K562 (cell line): Measurements from ENCODE around the gene PRR7. TPM values are rescaled to one million over a fixed set of nuclear protein-coding genes. Genes with fewer than 3 reads are reported as not detected.

ENCODE experiments used
- ELK1 ChIP-seq: sonication (generic); formaldehyde crosslinking; IDR thresholded peaks from 2 replicates; pipeline ENCODE4 v1.8.1; 2022; ENCODE audit warnings: missing genetic modification reagents
- KAT2B ChIP-seq: IDR thresholded peaks from one replicate; pipeline ENCODE4 v1.6.1; 2012; ENCODE audit warnings: low read depth, mild to moderate bottlenecking, control low read depth, inconsistent platforms, low read length, moderate library complexity
- L3MBTL2 ChIP-seq: fragments of 450-650 bp; IDR thresholded peaks from 2 replicates; pipeline ENCODE4 v1.6.1; 2016; ENCODE audit warnings: mild to moderate bottlenecking, moderate library complexity
- RBBP5 ChIP-seq: fragments of 200-600 bp; sonication (generic); IDR thresholded peaks from 2 replicates; pipeline ENCODE4 v1.6.1; 2012; ENCODE audit warnings: borderline replicate concordance, mild to moderate bottlenecking, low read length, control low read depth, inconsistent platforms; ENCODE audit not compliant: insufficient read depth, poor library complexity, severe bottlenecking
- RBM22 ChIP-seq: fragments of 200-400 bp; formaldehyde crosslinking; IDR thresholded peaks from 2 replicates; pipeline ENCODE4 v1.6.1; 2018; ENCODE audit warnings: low read length, low read depth; ENCODE audit not compliant: poor library complexity, severe bottlenecking
- XRCC5 ChIP-seq: fragments of 200-400 bp; formaldehyde crosslinking; IDR thresholded peaks from 2 replicates; pipeline ENCODE4 v1.6.1; 2017; ENCODE audit warnings: low read depth, mild to moderate bottlenecking, low read length
- ZNF431 ChIP-seq: sonication (generic); formaldehyde crosslinking; IDR thresholded peaks from 2 replicates; pipeline ENCODE4 v1.8.0; 2022; ENCODE audit warnings: mild to moderate bottlenecking, missing genetic modification reagents
- polyA plus RNA-seq, 8 experiments: library from polyadenylated mRNA; depleted of rRNA in 4 of 8; stranded (reverse) in 5 of 8; unstranded in 3 of 8; fragments of >200 nt; fragmentation: Nextera tagmentation in 2 of 8; fragmentation: Illumina TruSeq in 1 of 8; extraction: Ambion mirVana in 2 of 8; extraction: Trizol in 1 of 8; gene quantifications; 2 replicates each; pipeline versions ENCODE4 v1.2.1 to v1.2.3, GENCODE V29; 2011 to 2014; ENCODE audit warnings: inconsistent platforms in 1 of 8, missing spikeins in 1 of 8
- total RNA-seq, 7 experiments: library from RNA; depleted of rRNA in 6 of 7; stranded (reverse); fragments of >200 nt in 6 of 7; fragmentation: Illumina TruSeq in 2 of 7; extraction: Trizol in 2 of 7; gene quantifications; 2 replicates each; pipeline versions ENCODE4 v1.2.1 to v1.2.3, GENCODE V29; 2011 to 2021; ENCODE audit warnings: low replicate concordance in 1 of 7
- TF ChIP-seq, protein P1 (sequence below): fragments of 450-650 bp; IDR thresholded peaks from 2 replicates; pipeline ENCODE4 v1.6.1; 2016; ENCODE audit warnings: mild to moderate bottlenecking, moderate library complexity
- TF ChIP-seq, protein P2 (sequence below): fragments of 450-650 bp; IDR thresholded peaks from 2 replicates; pipeline ENCODE4 v1.6.1; 2014; ENCODE audit warnings: low read depth, mild to moderate bottlenecking, moderate library complexity, borderline replicate concordance
- TF ChIP-seq, protein P3 (sequence below), 3 experiments: fragments of 200-800 bp in 1 of 3; sonication (Bioruptor generic) in 1 of 3; sonication (generic) in 1 of 3; formaldehyde crosslinking in 1 of 3; IDR thresholded peaks; 2 replicates each; pipeline versions ENCODE4 v1.6.1 to v1.8.0; 2016 to 2022; ENCODE audit warnings: mild to moderate bottlenecking in 2 of 3, missing compliant biosample characterization in 2 of 3, missing genetic modification characterization in 2 of 3, missing genetic modification reagents in 1 of 3

PRR7 gene
- total and polyA plus RNA-seq, 9 of the 15 experiments (the other 6 are each of a cell fraction or from before 2014, with no cell fraction given): 0.80 to 11.3 (median 10.4) TPM; not detected in 4

GRCh38 chr5:177455036-177455660 is 8.5 kb downstream of the PRR7 start (continued):
- TF ChIP-seq, protein P1, sequence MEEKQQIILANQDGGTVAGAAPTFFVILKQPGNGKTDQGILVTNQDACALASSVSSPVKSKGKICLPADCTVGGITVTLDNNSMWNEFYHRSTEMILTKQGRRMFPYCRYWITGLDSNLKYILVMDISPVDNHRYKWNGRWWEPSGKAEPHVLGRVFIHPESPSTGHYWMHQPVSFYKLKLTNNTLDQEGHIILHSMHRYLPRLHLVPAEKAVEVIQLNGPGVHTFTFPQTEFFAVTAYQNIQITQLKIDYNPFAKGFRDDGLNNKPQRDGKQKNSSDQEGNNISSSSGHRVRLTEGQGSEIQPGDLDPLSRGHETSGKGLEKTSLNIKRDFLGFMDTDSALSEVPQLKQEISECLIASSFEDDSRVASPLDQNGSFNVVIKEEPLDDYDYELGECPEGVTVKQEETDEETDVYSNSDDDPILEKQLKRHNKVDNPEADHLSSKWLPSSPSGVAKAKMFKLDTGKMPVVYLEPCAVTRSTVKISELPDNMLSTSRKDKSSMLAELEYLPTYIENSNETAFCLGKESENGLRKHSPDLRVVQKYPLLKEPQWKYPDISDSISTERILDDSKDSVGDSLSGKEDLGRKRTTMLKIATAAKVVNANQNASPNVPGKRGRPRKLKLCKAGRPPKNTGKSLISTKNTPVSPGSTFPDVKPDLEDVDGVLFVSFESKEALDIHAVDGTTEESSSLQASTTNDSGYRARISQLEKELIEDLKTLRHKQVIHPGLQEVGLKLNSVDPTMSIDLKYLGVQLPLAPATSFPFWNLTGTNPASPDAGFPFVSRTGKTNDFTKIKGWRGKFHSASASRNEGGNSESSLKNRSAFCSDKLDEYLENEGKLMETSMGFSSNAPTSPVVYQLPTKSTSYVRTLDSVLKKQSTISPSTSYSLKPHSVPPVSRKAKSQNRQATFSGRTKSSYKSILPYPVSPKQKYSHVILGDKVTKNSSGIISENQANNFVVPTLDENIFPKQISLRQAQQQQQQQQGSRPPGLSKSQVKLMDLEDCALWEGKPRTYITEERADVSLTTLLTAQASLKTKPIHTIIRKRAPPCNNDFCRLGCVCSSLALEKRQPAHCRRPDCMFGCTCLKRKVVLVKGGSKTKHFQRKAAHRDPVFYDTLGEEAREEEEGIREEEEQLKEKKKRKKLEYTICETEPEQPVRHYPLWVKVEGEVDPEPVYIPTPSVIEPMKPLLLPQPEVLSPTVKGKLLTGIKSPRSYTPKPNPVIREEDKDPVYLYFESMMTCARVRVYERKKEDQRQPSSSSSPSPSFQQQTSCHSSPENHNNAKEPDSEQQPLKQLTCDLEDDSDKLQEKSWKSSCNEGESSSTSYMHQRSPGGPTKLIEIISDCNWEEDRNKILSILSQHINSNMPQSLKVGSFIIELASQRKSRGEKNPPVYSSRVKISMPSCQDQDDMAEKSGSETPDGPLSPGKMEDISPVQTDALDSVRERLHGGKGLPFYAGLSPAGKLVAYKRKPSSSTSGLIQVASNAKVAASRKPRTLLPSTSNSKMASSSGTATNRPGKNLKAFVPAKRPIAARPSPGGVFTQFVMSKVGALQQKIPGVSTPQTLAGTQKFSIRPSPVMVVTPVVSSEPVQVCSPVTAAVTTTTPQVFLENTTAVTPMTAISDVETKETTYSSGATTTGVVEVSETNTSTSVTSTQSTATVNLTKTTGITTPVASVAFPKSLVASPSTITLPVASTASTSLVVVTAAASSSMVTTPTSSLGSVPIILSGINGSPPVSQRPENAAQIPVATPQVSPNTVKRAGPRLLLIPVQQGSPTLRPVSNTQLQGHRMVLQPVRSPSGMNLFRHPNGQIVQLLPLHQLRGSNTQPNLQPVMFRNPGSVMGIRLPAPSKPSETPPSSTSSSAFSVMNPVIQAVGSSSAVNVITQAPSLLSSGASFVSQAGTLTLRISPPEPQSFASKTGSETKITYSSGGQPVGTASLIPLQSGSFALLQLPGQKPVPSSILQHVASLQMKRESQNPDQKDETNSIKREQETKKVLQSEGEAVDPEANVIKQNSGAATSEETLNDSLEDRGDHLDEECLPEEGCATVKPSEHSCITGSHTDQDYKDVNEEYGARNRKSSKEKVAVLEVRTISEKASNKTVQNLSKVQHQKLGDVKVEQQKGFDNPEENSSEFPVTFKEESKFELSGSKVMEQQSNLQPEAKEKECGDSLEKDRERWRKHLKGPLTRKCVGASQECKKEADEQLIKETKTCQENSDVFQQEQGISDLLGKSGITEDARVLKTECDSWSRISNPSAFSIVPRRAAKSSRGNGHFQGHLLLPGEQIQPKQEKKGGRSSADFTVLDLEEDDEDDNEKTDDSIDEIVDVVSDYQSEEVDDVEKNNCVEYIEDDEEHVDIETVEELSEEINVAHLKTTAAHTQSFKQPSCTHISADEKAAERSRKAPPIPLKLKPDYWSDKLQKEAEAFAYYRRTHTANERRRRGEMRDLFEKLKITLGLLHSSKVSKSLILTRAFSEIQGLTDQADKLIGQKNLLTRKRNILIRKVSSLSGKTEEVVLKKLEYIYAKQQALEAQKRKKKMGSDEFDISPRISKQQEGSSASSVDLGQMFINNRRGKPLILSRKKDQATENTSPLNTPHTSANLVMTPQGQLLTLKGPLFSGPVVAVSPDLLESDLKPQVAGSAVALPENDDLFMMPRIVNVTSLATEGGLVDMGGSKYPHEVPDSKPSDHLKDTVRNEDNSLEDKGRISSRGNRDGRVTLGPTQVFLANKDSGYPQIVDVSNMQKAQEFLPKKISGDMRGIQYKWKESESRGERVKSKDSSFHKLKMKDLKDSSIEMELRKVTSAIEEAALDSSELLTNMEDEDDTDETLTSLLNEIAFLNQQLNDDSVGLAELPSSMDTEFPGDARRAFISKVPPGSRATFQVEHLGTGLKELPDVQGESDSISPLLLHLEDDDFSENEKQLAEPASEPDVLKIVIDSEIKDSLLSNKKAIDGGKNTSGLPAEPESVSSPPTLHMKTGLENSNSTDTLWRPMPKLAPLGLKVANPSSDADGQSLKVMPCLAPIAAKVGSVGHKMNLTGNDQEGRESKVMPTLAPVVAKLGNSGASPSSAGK: peak; percentile 83
- TF ChIP-seq, protein P2, sequence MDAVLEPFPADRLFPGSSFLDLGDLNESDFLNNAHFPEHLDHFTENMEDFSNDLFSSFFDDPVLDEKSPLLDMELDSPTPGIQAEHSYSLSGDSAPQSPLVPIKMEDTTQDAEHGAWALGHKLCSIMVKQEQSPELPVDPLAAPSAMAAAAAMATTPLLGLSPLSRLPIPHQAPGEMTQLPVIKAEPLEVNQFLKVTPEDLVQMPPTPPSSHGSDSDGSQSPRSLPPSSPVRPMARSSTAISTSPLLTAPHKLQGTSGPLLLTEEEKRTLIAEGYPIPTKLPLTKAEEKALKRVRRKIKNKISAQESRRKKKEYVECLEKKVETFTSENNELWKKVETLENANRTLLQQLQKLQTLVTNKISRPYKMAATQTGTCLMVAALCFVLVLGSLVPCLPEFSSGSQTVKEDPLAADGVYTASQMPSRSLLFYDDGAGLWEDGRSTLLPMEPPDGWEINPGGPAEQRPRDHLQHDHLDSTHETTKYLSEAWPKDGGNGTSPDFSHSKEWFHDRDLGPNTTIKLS: peak; percentile 55; the same call in 1 of the 2 replicates
- TF ChIP-seq, protein P3, sequence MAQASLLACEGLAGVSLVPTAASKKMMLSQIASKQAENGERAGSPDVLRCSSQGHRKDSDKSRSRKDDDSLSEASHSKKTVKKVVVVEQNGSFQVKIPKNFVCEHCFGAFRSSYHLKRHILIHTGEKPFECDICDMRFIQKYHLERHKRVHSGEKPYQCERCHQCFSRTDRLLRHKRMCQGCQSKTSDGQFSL (CRISPR knock-in tag; IDR thresholded peaks at IDR 0.05): peak; percentile 23; the same call in 1 of the 2 replicates
- TF ChIP-seq, protein P3 (tag; IDR thresholded peaks at IDR 0.05): no peak; a peak in 1 of 4 replicates
- TF ChIP-seq RBM22 (peak; percentile 95), KAT2B (peak; percentile 39), ELK1 (0 out of 2 replicates have a peak, but pooled peaks have one; percentile 90), RBBP5 (peak; percentile 56), XRCC5 (peak; percentile 57), L3MBTL2 (peak; percentile 93), ZNF431 (peak; percentile 31; the same call in 1 of the 2 replicates)
